Measurements from ENCODE around the gene ZNF554. TPM values are rescaled to one million over a fixed set of nuclear protein-coding genes. Genes with fewer than 3 reads are reported as not detected.

ZNF554 gene
- total RNA-seq, 1 experiment from 2014 or later: 5.9 TPM

DNA sequence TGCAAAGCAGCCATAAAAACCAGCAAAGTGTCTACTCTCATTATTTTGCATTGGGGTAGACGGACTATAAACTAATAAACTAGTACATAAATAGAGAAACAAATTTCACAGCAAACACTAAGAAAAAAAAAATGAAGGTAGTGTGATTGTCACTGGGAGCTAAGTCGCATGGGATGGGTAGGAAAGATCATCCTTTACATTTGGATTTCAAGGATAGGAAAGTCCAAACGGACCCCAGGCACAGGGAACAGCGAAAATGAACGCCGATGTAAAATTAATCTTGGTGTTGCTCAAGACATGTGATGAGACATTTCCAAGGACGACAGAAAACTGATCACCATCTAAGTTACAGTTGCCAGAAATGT is 35.9 kb upstream of the ZNF554 start:
- Histone ChIP-seq H2BK20ac (ENCODE audit: low read depth, low read length, poor library complexity, severe bottlenecking) (no peak overlapping the region), H4K20me1 (ENCODE audit: control insufficient read depth, insufficient read depth, insufficient read length) (no peaks in the 10 kb centered on the region), H2BK12ac (ENCODE audit: insufficient read length, low read depth, low read length) (no peak overlapping the region), H2AFZ (ENCODE audit: low read length) (no peak overlapping the region), H3K27me3 (ENCODE audit: insufficient read depth, low read length) (no peaks in the 10 kb centered on the region), H3T11ph (ENCODE audit: low read length) (no peak overlapping the region), H3K79me2 (ENCODE audit: insufficient read depth, low read length) (peaks cover 52% of the 10 kb centered on the region), H3K79me1 (ENCODE audit: insufficient read depth, low read depth, low read length, poor library complexity, severe bottlenecking) (peaks cover 13% of the 10 kb centered on the region), H3K4me1 (ENCODE audit: insufficient read depth, low read length) (no peaks in the 10 kb centered on the region), H3K23ac (ENCODE audit: insufficient read length, low read depth, low read length) (no peak overlapping the region), H2BK15ac (ENCODE audit: low read depth, low read length) (no peak overlapping the region), H4K5ac (ENCODE audit: insufficient read length, low read depth, low read length) (no peak overlapping the region), H3K56ac (ENCODE audit: insufficient read length, low read depth, low read length) (no peak overlapping the region), H3K9me3 (ENCODE audit: control insufficient read depth, low read depth, low read length) (no peaks in the 10 kb centered on the region), H3K4me2 (ENCODE audit: insufficient read depth, insufficient read length, low read length) (no peak overlapping the region), H3K9ac (ENCODE audit: extremely low read depth, insufficient read length, low read length) (no peak overlapping the region), H2BK120ac (ENCODE audit: low read depth, low read length, poor library complexity, severe bottlenecking) (no peak overlapping the region), H3K14ac (ENCODE audit: insufficient read depth, low read length) (no peak overlapping the region), H3K23me2 (ENCODE audit: insufficient read length, low read depth, low read length, poor library complexity, severe bottlenecking) (peaks cover 11% of the 10 kb centered on the region), H2BK5ac (ENCODE audit: insufficient read length, low read length) (no peak overlapping the region), H2AK5ac (ENCODE audit: insufficient read length, low read length) (no peak overlapping the region), H4K8ac (replicated peaks; ENCODE audit: insufficient read length, low read depth, low read length) (no peak overlapping the region), H3K18ac (ENCODE audit: insufficient read length, low read depth, low read length) (no peak overlapping the region), H4K91ac (ENCODE audit: insufficient read length, low read depth, low read length) (no peak overlapping the region), H3K27ac (ENCODE audit: insufficient read length, low read depth, low read length) (no peak overlapping the region), H3K4ac (ENCODE audit: low read depth, low read length) (no peak overlapping the region)
- no CpG with 5 or more reads among the region's 7 CpGs for WGBS (ENCODE audit: extremely low coverage, insufficient read length, low lambda C conversion rate)
- Mint-ChIP-seq H3K27ac (peak overlapping the region in 2 of 3 experiments; percentile 95 to 96; a peak in 5 of 7 replicates), H3K9me3 (peaks cover 0 to 4% of the 10 kb centered on the region in 2 experiments; a peak in 1 of 5 replicates), H3K4me3 (peak overlapping the region; percentile 90 to 97), H3K4me1 (peaks cover 14 to 32% of the 10 kb centered on the region in 2 experiments), H3K27me3 (ENCODE audit: low read depth) (no peaks in the 10 kb centered on the region; the same call in 1 of the 2 replicates), H3K36me3 (ENCODE audit: insufficient read depth in 1 of 3, low read depth in 3 of 3) (peaks cover 14 to 37% (median 31%) of the 10 kb centered on the region in 3 experiments)
- DNase-seq: no peak
- TF ChIP-seq, protein P1, sequence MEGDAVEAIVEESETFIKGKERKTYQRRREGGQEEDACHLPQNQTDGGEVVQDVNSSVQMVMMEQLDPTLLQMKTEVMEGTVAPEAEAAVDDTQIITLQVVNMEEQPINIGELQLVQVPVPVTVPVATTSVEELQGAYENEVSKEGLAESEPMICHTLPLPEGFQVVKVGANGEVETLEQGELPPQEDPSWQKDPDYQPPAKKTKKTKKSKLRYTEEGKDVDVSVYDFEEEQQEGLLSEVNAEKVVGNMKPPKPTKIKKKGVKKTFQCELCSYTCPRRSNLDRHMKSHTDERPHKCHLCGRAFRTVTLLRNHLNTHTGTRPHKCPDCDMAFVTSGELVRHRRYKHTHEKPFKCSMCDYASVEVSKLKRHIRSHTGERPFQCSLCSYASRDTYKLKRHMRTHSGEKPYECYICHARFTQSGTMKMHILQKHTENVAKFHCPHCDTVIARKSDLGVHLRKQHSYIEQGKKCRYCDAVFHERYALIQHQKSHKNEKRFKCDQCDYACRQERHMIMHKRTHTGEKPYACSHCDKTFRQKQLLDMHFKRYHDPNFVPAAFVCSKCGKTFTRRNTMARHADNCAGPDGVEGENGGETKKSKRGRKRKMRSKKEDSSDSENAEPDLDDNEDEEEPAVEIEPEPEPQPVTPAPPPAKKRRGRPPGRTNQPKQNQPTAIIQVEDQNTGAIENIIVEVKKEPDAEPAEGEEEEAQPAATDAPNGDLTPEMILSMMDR (conservative IDR thresholded peaks at IDR 0.05): no peak
